ENCODE data around the gene KCTD15.

Gene KCTD15

GRCh38 chr19:33759356-33759755, 37.3 kb upstream of the KCTD15 start:
- Histone ChIP-seq H3K9ac (ENCODE audit: low read depth, low read length) (no peak overlapping the region), H3K9me3 (ENCODE audit: control insufficient read depth, insufficient read depth, low read length) (no peaks in the 10 kb centered on the region), H3K4me1 (ENCODE audit: insufficient read depth, low read length) (peaks cover 7% of the 10 kb centered on the region; the same call in 1 of the 2 replicates), H3K36me3 (ENCODE audit: insufficient read depth, low read length) (no peaks in the 10 kb centered on the region)

- Histone ChIP-seq H3K9ac (ENCODE audit: low read depth, low read length) (no peak overlapping the region), H3K4me1 (ENCODE audit: insufficient read depth, low read length) (peaks cover 7% of the 10 kb centered on the region; the same call in 1 of the 2 replicates), H3K9me3 (ENCODE audit: control insufficient read depth, insufficient read depth, low read length) (no peaks in the 10 kb centered on the region), H3K36me3 (ENCODE audit: insufficient read depth, low read length) (no peaks in the 10 kb centered on the region)
Measured at GRCh38 chr19:33763633-33764371, 32.9 kb upstream of the KCTD15 start.

DNA sequence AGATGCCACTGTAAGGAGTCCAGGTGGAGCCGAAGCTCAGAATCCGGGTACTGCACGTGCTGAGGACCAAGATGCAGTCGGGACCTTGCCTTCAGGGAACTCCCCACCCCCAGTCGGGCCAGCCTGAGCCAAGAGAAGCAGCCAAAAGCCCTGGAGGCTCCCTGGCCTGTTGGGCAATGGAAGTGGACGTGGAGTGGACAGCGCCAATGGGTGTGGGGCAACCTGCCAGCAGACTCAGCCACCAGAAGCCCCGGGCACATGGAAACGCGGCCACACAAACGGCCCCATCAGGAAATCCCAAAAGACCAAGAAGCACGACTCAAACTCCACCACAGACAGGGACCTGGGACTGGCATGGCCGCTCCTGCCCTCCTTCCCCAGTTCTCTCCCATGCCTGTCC, 30.0 kb upstream of the KCTD15 start:
- no peaks in the 10 kb centered on the region for H3K36me3 ChIP-seq (ENCODE audit: insufficient read depth, low read length)
- H3K9me3 ChIP-seq (ENCODE audit: control insufficient read depth, insufficient read depth, low read length), result no peaks in the 10 kb centered on the region
- H3K9ac ChIP-seq (ENCODE audit: low read depth, low read length), result no peak overlapping the region
- H3K4me1 ChIP-seq (ENCODE audit: insufficient read depth, low read length), result peaks cover 7% of the 10 kb centered on the region; the same call in 1 of the 2 replicates

DNA sequence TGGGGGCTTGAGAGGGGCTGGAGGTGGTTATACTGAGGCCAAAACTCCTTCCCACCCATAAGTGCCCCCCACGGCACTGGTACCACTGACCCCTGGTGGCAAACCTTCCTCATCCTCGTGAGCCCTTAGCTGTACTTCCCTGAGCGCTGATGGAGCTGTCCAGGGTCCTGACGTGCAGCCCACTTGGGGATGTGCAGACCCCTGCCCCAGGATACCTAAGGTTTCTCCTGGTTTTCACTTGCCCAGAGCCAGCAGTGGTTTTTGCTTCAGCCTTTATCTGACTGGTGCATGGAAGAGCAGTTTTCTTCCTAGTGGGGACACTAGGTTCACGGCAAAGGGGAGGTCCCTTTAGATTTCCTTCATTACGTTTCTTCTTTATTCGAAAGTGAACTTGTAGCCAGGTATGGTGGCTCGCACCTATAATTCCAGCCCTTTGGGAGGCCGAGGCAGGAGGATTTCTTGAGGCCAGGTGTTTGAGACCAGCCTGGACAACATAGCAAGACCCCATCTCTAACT, 28.7 kb upstream of the KCTD15 start:
- peaks cover 7% of the 10 kb centered on the region; the same call in 1 of the 2 replicates for H3K4me1 ChIP-seq (ENCODE audit: insufficient read depth, low read length)
- no peaks in the 10 kb centered on the region for H3K36me3 ChIP-seq (ENCODE audit: insufficient read depth, low read length)
- no peaks in the 10 kb centered on the region for H3K9me3 ChIP-seq (ENCODE audit: control insufficient read depth, insufficient read depth, low read length)
- H3K9ac ChIP-seq (ENCODE audit: low read depth, low read length), result no peak overlapping the region

DNA sequence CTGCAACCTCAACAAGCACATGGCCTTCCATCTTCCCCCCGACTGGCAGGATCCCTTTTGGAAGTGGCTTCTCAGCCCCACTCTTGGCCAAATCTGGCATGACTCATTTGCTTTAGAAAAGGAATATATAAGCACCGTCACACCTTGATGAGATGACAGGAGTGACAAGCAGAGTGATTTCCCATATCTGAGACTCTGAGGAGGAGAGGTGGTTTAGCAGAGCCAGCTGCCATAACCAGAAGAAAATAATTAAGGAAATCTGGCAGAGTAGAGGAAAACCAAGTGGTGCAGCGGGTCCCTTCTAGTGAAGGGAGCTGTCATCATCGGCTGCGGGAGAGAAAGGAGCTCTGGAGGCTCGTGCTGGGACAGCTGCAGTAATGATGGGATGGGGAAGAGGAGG, 27.5 kb upstream of the KCTD15 start:
- Histone ChIP-seq H3K9me3 (ENCODE audit: control insufficient read depth, insufficient read depth, low read length) (no peaks in the 10 kb centered on the region), H3K9ac (ENCODE audit: low read depth, low read length) (no peak overlapping the region), H3K4me1 (ENCODE audit: insufficient read depth, low read length) (no peaks in the 10 kb centered on the region), H3K36me3 (ENCODE audit: insufficient read depth, low read length) (no peaks in the 10 kb centered on the region)

DNA sequence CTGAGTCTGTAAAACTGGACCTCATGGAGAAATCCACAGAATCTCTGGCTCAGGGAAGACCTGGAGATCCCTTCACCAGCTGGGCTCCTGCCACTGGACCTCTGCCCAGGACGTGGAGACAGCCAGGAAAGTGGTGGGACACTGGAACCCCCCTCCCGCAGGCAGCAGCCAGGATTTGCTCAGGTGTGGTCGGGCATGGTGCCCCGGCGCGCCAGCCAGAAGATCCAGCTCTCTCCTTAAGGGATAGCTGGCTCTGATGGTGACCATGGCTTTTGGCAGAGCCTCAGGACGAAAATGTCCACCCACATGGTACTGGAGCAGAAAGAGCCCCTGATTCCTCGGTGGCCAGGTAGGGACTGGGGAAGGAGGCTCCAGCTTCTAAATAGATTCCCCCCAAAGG, 26.6 kb upstream of the KCTD15 start:
- H3K9ac ChIP-seq (ENCODE audit: low read depth, low read length), result no peak overlapping the region
- no peaks in the 10 kb centered on the region for H3K9me3 ChIP-seq (ENCODE audit: control insufficient read depth, insufficient read depth, low read length)
- no peaks in the 10 kb centered on the region for H3K36me3 ChIP-seq (ENCODE audit: insufficient read depth, low read length)
- no peaks in the 10 kb centered on the region for H3K4me1 ChIP-seq (ENCODE audit: insufficient read depth, low read length)

GRCh38 chr19:33771384-33772101, 25.1 kb upstream of the KCTD15 start:
- no peak overlapping the region for H3K9ac ChIP-seq (ENCODE audit: low read depth, low read length)
- no peaks in the 10 kb centered on the region for H3K4me1 ChIP-seq (ENCODE audit: insufficient read depth, low read length)
- H3K36me3 ChIP-seq (ENCODE audit: insufficient read depth, low read length), result no peaks in the 10 kb centered on the region
- no peaks in the 10 kb centered on the region for H3K9me3 ChIP-seq (ENCODE audit: control insufficient read depth, insufficient read depth, low read length)

GRCh38 chr19:33772102-33772857, 24.4 kb upstream of the KCTD15 start:
- Histone ChIP-seq H3K36me3 (ENCODE audit: insufficient read depth, low read length) (no peaks in the 10 kb centered on the region), H3K9ac (ENCODE audit: low read depth, low read length) (no peak overlapping the region), H3K4me1 (ENCODE audit: insufficient read depth, low read length) (no peaks in the 10 kb centered on the region), H3K9me3 (ENCODE audit: control insufficient read depth, insufficient read depth, low read length) (no peaks in the 10 kb centered on the region)

- Histone ChIP-seq H3K9ac (ENCODE audit: low read depth, low read length) (no peak overlapping the region), H3K9me3 (ENCODE audit: control insufficient read depth, insufficient read depth, low read length) (no peaks in the 10 kb centered on the region), H3K4me1 (ENCODE audit: insufficient read depth, low read length) (no peaks in the 10 kb centered on the region), H3K36me3 (ENCODE audit: insufficient read depth, low read length) (no peaks in the 10 kb centered on the region)
Measured at GRCh38 chr19:33772858-33773180, 23.9 kb upstream of the KCTD15 start.

DNA sequence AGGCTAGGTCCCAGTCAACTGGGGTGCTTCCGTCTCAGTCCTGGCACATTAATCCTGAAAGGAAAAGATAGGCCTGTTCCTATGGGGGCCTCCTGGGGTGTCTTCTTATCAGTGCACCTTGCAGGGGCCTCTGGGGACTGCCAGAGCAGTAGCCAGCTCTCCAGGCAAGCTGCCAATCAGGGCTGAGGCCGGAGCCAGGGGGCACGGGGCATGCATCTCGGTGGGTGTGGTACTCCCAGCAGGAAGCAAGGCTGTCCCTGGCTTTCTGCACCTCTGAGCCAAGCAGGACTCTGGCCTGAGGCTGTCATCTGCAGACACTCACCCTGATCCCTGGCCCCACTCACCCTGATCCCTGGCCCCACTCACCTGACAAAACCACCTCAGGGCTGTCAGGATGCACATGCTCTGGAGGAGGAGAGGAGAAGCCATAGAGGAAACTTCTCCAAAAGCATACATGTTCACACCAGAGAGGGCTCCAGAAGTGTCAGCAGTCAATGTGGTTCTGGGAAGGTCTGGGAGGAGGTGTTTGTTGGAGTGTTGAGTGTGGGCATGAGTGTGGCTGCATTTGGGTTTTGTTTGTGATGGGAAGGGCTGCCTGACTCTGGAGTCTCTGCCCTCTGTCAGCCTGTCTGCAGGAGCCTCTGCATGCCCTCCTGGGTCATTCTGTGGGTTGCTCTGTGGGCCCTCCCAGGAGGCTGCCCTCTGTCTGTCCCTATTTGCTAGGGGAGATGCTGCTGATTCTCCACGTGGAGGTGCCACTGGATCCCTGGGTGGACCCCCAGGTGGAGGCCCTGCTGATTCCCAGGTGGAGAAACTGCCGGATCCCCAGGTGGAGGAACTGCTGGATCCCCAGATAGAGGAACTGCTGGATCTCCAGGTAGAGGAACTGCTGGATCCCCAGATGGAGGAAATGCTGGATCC, 22.7 kb upstream of the KCTD15 start:
- Histone ChIP-seq H3K36me3 (ENCODE audit: insufficient read depth, low read length) (no peaks in the 10 kb centered on the region), H3K9ac (ENCODE audit: low read depth, low read length) (no peak overlapping the region), H3K9me3 (ENCODE audit: control insufficient read depth, insufficient read depth, low read length) (no peaks in the 10 kb centered on the region), H3K4me1 (ENCODE audit: insufficient read depth, low read length) (no peaks in the 10 kb centered on the region; the same call in 1 of the 2 replicates)

- no peaks in the 10 kb centered on the region; the same call in 1 of the 2 replicates for H3K4me1 ChIP-seq (ENCODE audit: insufficient read depth, low read length)
- no peak overlapping the region for H3K9ac ChIP-seq (ENCODE audit: low read depth, low read length)
- no peaks in the 10 kb centered on the region for H3K9me3 ChIP-seq (ENCODE audit: control insufficient read depth, insufficient read depth, low read length)
- no peaks in the 10 kb centered on the region for H3K36me3 ChIP-seq (ENCODE audit: insufficient read depth, low read length)
Measured at GRCh38 chr19:33774751-33775150, 21.9 kb upstream of the KCTD15 start.

DNA sequence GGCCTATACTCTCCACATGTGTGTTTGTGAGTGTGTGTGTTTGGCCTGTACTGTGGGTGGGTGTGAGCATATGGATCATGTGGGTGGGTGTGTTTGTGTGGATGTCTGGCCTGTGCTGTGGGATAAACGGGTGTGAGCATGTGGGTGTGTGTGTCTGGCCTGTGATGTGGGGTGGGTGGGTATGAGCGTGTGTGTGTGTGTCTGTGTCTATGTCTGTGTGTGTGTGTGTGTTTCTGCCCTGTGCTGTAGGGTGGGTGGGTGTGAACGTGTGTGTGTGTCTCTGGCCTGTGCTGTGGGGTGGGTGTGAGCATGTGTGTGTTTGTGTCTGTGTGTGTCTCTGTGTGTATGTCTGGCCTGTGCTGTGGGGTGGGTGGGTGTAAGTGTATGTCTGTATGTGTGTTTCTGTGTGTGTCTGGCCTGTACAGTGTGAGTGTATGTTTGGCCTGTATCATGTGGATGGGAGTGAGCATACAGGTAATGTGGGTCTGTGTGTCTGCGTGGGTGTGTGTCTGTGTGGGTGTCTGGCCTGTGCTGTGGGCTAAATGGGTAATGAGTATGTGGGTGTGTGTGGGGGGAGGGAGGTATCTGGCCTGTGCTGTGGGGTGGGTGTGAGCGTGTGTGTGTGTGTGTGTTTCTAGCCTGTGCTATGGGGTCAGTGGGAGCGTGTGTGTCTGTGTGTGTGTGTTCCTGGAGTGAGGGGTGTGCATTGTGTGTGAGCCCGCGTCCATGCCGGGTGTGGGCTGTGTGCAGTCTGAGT, 20.8 kb upstream of the KCTD15 start:
- Histone ChIP-seq H3K9me3 (ENCODE audit: control insufficient read depth, insufficient read depth, low read length) (no peaks in the 10 kb centered on the region), H3K9ac (ENCODE audit: low read depth, low read length) (no peak overlapping the region), H3K36me3 (ENCODE audit: insufficient read depth, low read length) (no peaks in the 10 kb centered on the region), H3K4me1 (ENCODE audit: insufficient read depth, low read length) (no peaks in the 10 kb centered on the region; the same call in 1 of the 2 replicates)

DNA sequence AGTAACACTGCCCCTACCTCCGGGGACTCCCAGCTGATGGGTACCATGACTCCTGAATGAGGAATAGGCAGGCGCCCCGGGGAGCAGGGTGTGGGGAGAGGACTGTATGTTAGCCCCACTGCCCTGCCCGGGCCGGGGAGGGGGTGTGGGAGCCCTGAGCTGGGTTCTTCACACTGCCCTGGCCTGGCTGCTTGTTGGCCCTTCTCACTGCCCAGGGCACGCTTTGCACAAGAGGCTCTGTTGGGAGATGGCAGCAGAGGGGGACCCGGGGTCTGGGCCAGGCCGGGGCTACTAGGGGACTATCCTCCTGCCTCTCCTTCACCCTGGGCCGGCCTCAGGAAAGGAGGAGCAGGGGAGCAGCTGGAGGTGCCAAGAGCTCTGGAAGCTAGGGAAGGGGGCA, 19.3 kb upstream of the KCTD15 start:
- Histone ChIP-seq H3K9me3 (ENCODE audit: control insufficient read depth, insufficient read depth, low read length) (no peaks in the 10 kb centered on the region), H3K9ac (ENCODE audit: low read depth, low read length) (no peak overlapping the region), H3K4me1 (ENCODE audit: insufficient read depth, low read length) (no peaks in the 10 kb centered on the region; the same call in 1 of the 2 replicates), H3K36me3 (ENCODE audit: insufficient read depth, low read length) (no peaks in the 10 kb centered on the region)
